GM19025 (cell line): ENCODE results near the gene SLX9.
"Not testable (repeated sequence)": the region's sequence is repeated elsewhere in the genome, so short reads cannot be mapped to it uniquely, and the experiment has no call there.

Experiments used
- ATAC-seq: cut with Tn5 transposase; IDR thresholded peaks from one replicate; pipeline ENCODE4 v1.9.1; 2021; ENCODE audit warnings: mild to moderate bottlenecking, low read depth, moderate library complexity; ENCODE audit not compliant: unreplicated experiment

Gene SLX9

GRCh38 chr21:44971672-44971995, 31.8 kb downstream of the SLX9 start:
- no peak for ATAC-seq

- ATAC-seq: no peak
These were observed 32.5 kb downstream of the SLX9 start for GRCh38 chr21:44972301-44972814.

- no peak for ATAC-seq
These were observed 33.0 kb downstream of the SLX9 start for GRCh38 chr21:44972821-44973220.

- ATAC-seq: no peak
These were observed 33.8 kb downstream of the SLX9 start for GRCh38 chr21:44973598-44973997.

- no peak for ATAC-seq
These were observed 34.8 kb downstream of the SLX9 start for GRCh38 chr21:44974676-44975075.

GRCh38 chr21:44975720-44976555, 36.1 kb downstream of the SLX9 start:
- no peak for ATAC-seq

- not testable (repeated sequence) for ATAC-seq
These were observed 36.9 kb downstream of the SLX9 start for GRCh38 chr21:44976556-44977393.

- ATAC-seq: no peak
These were observed 37.9 kb downstream of the SLX9 start for GRCh38 chr21:44977616-44978340.

- ATAC-seq: no peak
These were observed 40.1 kb downstream of the SLX9 start for GRCh38 chr21:44979687-44980561.

- ATAC-seq: no peak
These were observed 41.0 kb downstream of the SLX9 start for GRCh38 chr21:44980562-44981489.

- no peak for ATAC-seq
These were observed 42.9 kb downstream of the SLX9 start for GRCh38 chr21:44982558-44983250.

GRCh38 chr21:44983421-44984206, 43.8 kb downstream of the SLX9 start:
- ATAC-seq: no peak

GRCh38 chr21:44984428-44984791, 44.6 kb downstream of the SLX9 start:
- no peak for ATAC-seq

GRCh38 chr21:44984792-44985440, 45.1 kb downstream of the SLX9 start:
- no peak for ATAC-seq

- no peak for ATAC-seq
These were observed 45.9 kb downstream of the SLX9 start for GRCh38 chr21:44985441-44986401.
